Stimulated activated effector memory CD8-positive, alpha-beta T cell treated with anti-CD3 and anti-CD28 coated beads, Interleukin-12 subunit alpha, Interleukin-12 subunit beta, amount 100 ng/mL, for 72 hours (primary cell): ENCODE measurements around the gene SYNDIG1.

Source experiments
- ATAC-seq: fragments of 150-1000 bp; cut with Tn5 transposase; 2 replicates; pipeline ENCODE4 v1.10.0; 2021
- DNase-seq, 2 donors: peaks; one replicate each; pipeline ENCODE4 v3.0.0; 2021 to 2022; ENCODE audit warnings: low spot score in 2 of 2
- H3K27ac Mint-ChIP-seq: one replicate; pipeline ENCODE4 v1.8.0; 2022; ENCODE audit warnings: mild to moderate bottlenecking, mixed read lengths
- H3K36me3 Mint-ChIP-seq: one replicate; pipeline ENCODE4 v1.8.0; 2022; ENCODE audit warnings: mild to moderate bottlenecking, mixed read lengths
- H3K4me1 Mint-ChIP-seq: one replicate; pipeline ENCODE4 v1.8.0; 2022; ENCODE audit warnings: mixed read lengths
- H3K4me3 Mint-ChIP-seq: one replicate; pipeline ENCODE4 v1.8.0; 2022; ENCODE audit warnings: mild to moderate bottlenecking, mixed read lengths
- H3K9me3 Mint-ChIP-seq: one replicate; pipeline ENCODE4 v1.8.0; 2022; ENCODE audit warnings: mixed read lengths

Gene SYNDIG1

GRCh38 chr20:24600012-24600411 lies 130.6 kb downstream of the SYNDIG1 start:
- no peaks in the 10 kb centered on the region for H3K36me3 Mint-ChIP-seq
- no peak for DNase-seq
- ATAC-seq = no peak
- peaks cover 9% of the 10 kb centered on the region for H3K9me3 Mint-ChIP-seq
- H3K4me3 Mint-ChIP-seq = no peak overlapping the region
- no peaks in the 10 kb centered on the region for H3K4me1 Mint-ChIP-seq
- no peak overlapping the region for H3K27ac Mint-ChIP-seq

GRCh38 chr20:24603454-24603853 lies 134.0 kb downstream of the SYNDIG1 start:
- Mint-ChIP-seq H3K9me3 (peaks cover 9% of the 10 kb centered on the region), H3K4me3 (no peak overlapping the region), H3K36me3 (no peaks in the 10 kb centered on the region), H3K4me1 (no peaks in the 10 kb centered on the region), H3K27ac (no peak overlapping the region)
- ATAC-seq (no peak), DNase-seq (no peak)

GRCh38 chr20:24604966-24605665 lies 135.7 kb downstream of the SYNDIG1 start:
- peaks cover 6% of the 10 kb centered on the region for H3K9me3 Mint-ChIP-seq

GRCh38 chr20:24605937-24606455 lies 136.6 kb downstream of the SYNDIG1 start:
- no peaks in the 10 kb centered on the region for H3K36me3 Mint-ChIP-seq
- H3K4me1 Mint-ChIP-seq = no peaks in the 10 kb centered on the region
- no peak overlapping the region for H3K4me3 Mint-ChIP-seq
- ATAC-seq (no peak), DNase-seq (no peak)
- H3K27ac Mint-ChIP-seq = no peak overlapping the region
- peaks cover 5% of the 10 kb centered on the region for H3K9me3 Mint-ChIP-seq

More at GRCh38 chr20:24604966-24605665, 135.7 kb downstream of the SYNDIG1 start:
- no peak for ATAC-seq
- no peak overlapping the region for H3K27ac Mint-ChIP-seq
- H3K36me3 Mint-ChIP-seq = no peaks in the 10 kb centered on the region
- H3K4me1 Mint-ChIP-seq = no peaks in the 10 kb centered on the region
- no peak for DNase-seq
- no peak overlapping the region for H3K4me3 Mint-ChIP-seq

GRCh38 chr20:24607402-24607801 lies 138.0 kb downstream of the SYNDIG1 start:
- H3K4me3 Mint-ChIP-seq = no peak overlapping the region
- DNase-seq = no peak
- H3K36me3 Mint-ChIP-seq = no peaks in the 10 kb centered on the region
- H3K4me1 Mint-ChIP-seq = no peaks in the 10 kb centered on the region
- no peak overlapping the region for H3K27ac Mint-ChIP-seq
- no peak for ATAC-seq
- no peaks in the 10 kb centered on the region for H3K9me3 Mint-ChIP-seq

- DNase-seq (no peak), ATAC-seq (no peak)
- Mint-ChIP-seq H3K9me3 (no peaks in the 10 kb centered on the region), H3K36me3 (no peaks in the 10 kb centered on the region), H3K4me3 (no peak overlapping the region), H3K27ac (no peak overlapping the region), H3K4me1 (no peaks in the 10 kb centered on the region)
These were observed 139.7 kb downstream of the SYNDIG1 start for GRCh38 chr20:24608926-24609667.

- Mint-ChIP-seq H3K4me1 (no peaks in the 10 kb centered on the region), H3K36me3 (no peaks in the 10 kb centered on the region), H3K27ac (no peak overlapping the region), H3K4me3 (no peak overlapping the region), H3K9me3 (no peaks in the 10 kb centered on the region)
- ATAC-seq (no peak), DNase-seq (no peak)
These were observed 140.3 kb downstream of the SYNDIG1 start for GRCh38 chr20:24609757-24610156.

GRCh38 chr20:24610341-24611115 lies 141.1 kb downstream of the SYNDIG1 start:
- DNase-seq (no peak), ATAC-seq (no peak)
- Mint-ChIP-seq H3K4me1 (no peaks in the 10 kb centered on the region), H3K27ac (no peak overlapping the region), H3K9me3 (no peaks in the 10 kb centered on the region), H3K4me3 (no peak overlapping the region), H3K36me3 (no peaks in the 10 kb centered on the region)

GRCh38 chr20:24611360-24612140 lies 142.1 kb downstream of the SYNDIG1 start:
- Mint-ChIP-seq H3K4me1 (no peaks in the 10 kb centered on the region), H3K9me3 (no peaks in the 10 kb centered on the region), H3K36me3 (no peaks in the 10 kb centered on the region), H3K4me3 (no peak overlapping the region), H3K27ac (no peak overlapping the region)
- DNase-seq (no peak), ATAC-seq (no peak)

- no peak overlapping the region for H3K27ac Mint-ChIP-seq
- H3K4me1 Mint-ChIP-seq = no peaks in the 10 kb centered on the region
- peak in 1 of 2 donors; percentile 20 for DNase-seq
- peak; percentile 14 for ATAC-seq
- no peaks in the 10 kb centered on the region for H3K9me3 Mint-ChIP-seq
- no peaks in the 10 kb centered on the region for H3K36me3 Mint-ChIP-seq
- no peak overlapping the region for H3K4me3 Mint-ChIP-seq
These were observed 143.7 kb downstream of the SYNDIG1 start for GRCh38 chr20:24612799-24613775.

GRCh38 chr20:24614341-24614740 lies 144.9 kb downstream of the SYNDIG1 start:
- no peaks in the 10 kb centered on the region for H3K4me1 Mint-ChIP-seq
- H3K27ac Mint-ChIP-seq = no peak overlapping the region
- DNase-seq (no peak), ATAC-seq (no peak)
- H3K4me3 Mint-ChIP-seq = no peak overlapping the region
- no peaks in the 10 kb centered on the region for H3K36me3 Mint-ChIP-seq
- H3K9me3 Mint-ChIP-seq = no peaks in the 10 kb centered on the region

GRCh38 chr20:24615353-24615752 lies 145.9 kb downstream of the SYNDIG1 start:
- Mint-ChIP-seq H3K9me3 (no peaks in the 10 kb centered on the region), H3K4me1 (no peaks in the 10 kb centered on the region), H3K36me3 (no peaks in the 10 kb centered on the region), H3K4me3 (no peak overlapping the region), H3K27ac (no peak overlapping the region)
- ATAC-seq = no peak
- peak in 1 of 2 donors; percentile 35 for DNase-seq

GRCh38 chr20:24616258-24617079 lies 147.0 kb downstream of the SYNDIG1 start:
- H3K4me1 Mint-ChIP-seq = no peaks in the 10 kb centered on the region
- peak in 1 of 2 donors; percentile 20 for DNase-seq
- no peak overlapping the region for H3K27ac Mint-ChIP-seq
- H3K36me3 Mint-ChIP-seq = no peaks in the 10 kb centered on the region
- H3K4me3 Mint-ChIP-seq = no peak overlapping the region
- H3K9me3 Mint-ChIP-seq = no peaks in the 10 kb centered on the region
- ATAC-seq = no peak
